Right lobe of liver (tissue), 4 donors: ENCODE data around the gene HBEGF.

ENCODE experiments used
- CTCF ChIP-seq, 4 donors: fragments of 200-600 bp in 3 of 4; fragments of 450-650 bp in 1 of 4; IDR thresholded peaks; one replicate each; pipeline versions ENCODE4 v1.5.1 to v1.8.0; 2016 to 2022; ENCODE audit warnings: antibody characterized with exemption in 4 of 4, mild to moderate bottlenecking in 2 of 4
- POLR2A ChIP-seq: fragments of 450-650 bp; IDR thresholded peaks from one replicate; pipeline ENCODE4 v1.6.1; 2017; ENCODE audit warnings: antibody characterized with exemption, mild to moderate bottlenecking
- donor health status: DM: no; HTN: no; CAD: no.
- donor health status: DM: no; HTN: no; CAD: no.
- donor health status: DM: no; HTN: yes; CAD: no.

DNA sequence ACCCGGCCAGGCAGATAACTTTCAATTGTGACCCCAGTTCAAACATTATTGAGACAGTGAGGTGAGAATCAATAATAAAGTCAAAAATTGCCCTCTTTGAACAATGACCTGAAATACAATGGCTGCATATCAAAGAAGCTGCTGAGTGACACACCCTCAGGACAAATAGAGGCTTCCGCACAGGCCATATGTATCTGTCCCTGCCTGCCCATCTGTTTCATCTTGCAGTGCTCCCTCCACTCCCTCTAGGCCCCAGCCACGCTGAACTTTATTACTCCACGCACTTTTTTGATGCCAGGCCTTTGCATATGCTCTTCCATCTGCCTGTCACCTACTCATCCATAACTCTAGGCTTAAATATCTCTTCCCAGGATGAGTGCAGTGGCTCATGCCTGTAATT is 27.6 kb downstream of the HBEGF start:
- TF ChIP-seq CTCF (IDR thresholded peaks at IDR 0.05) (no peak), POLR2A (no peak)
